ENCODE measurements around the gene SRGAP3. TPM values are rescaled to one million over a fixed set of nuclear protein-coding genes. Genes with fewer than 3 reads are reported as not detected.

The SRGAP3 gene
- total RNA-seq, 1 donor from 2014 or later: 10.3 TPM

- peaks cover 26% of the 10 kb centered on the region for H3K4me1 ChIP-seq
- intact Hi-C loops (cut with micrococcal nuclease): no loop called here
- no peaks in the 10 kb centered on the region for H3K36me3 ChIP-seq
- TF ChIP-seq CTCF (IDR thresholded peaks at IDR 0.05; ENCODE audit: borderline replicate concordance): no peak
- no peak overlapping the region for H3K4me3 ChIP-seq
- DNase-seq: no peak
- peak overlapping the region; percentile 17 for H3K27ac ChIP-seq (replicated peaks)
- H3K27me3 ChIP-seq (ENCODE audit: low read depth): peaks cover 9% of the 10 kb centered on the region
- peaks cover 6% of the 10 kb centered on the region for H3K9me3 ChIP-seq (replicated peaks)
Observed at GRCh38 chr3:9141928-9142289, 107.5 kb downstream of the SRGAP3 start.

- intact Hi-C loops (cut with micrococcal nuclease): no loop called here
- Histone ChIP-seq H3K9me3 (replicated peaks) (peaks cover 6% of the 10 kb centered on the region), H3K36me3 (no peaks in the 10 kb centered on the region), H3K4me1 (peaks cover 38% of the 10 kb centered on the region), H3K27ac (replicated peaks) (no peak overlapping the region), H3K27me3 (ENCODE audit: low read depth) (peaks cover 23% of the 10 kb centered on the region), H3K4me3 (no peak overlapping the region)
- TF ChIP-seq CTCF (IDR thresholded peaks at IDR 0.05; ENCODE audit: borderline replicate concordance): no peak
- DNase-seq: no peak
Observed at GRCh38 chr3:9139366-9139765, 110.1 kb downstream of the SRGAP3 start.

- TF ChIP-seq CTCF (IDR thresholded peaks at IDR 0.05; ENCODE audit: borderline replicate concordance): no peak
- H3K9me3 ChIP-seq (replicated peaks): peaks cover 6% of the 10 kb centered on the region
- no peak for DNase-seq
- H3K27ac ChIP-seq (replicated peaks): no peak overlapping the region
- H3K4me1 ChIP-seq: peaks cover 29% of the 10 kb centered on the region
- intact Hi-C loops (cut with micrococcal nuclease): no loop called here
- H3K4me3 ChIP-seq: no peak overlapping the region
- no peaks in the 10 kb centered on the region for H3K36me3 ChIP-seq
- peaks cover 23% of the 10 kb centered on the region for H3K27me3 ChIP-seq (ENCODE audit: low read depth)
Observed at GRCh38 chr3:9137676-9138075, 111.8 kb downstream of the SRGAP3 start.

- H3K27ac ChIP-seq (replicated peaks): no peak overlapping the region
- peaks cover 23% of the 10 kb centered on the region for H3K27me3 ChIP-seq (ENCODE audit: low read depth)
- peak overlapping the region; percentile 66 for H3K4me3 ChIP-seq
- peaks cover 21% of the 10 kb centered on the region for H3K4me1 ChIP-seq
- H3K9me3 ChIP-seq (replicated peaks): peaks cover 6% of the 10 kb centered on the region
- intact Hi-C loops (cut with micrococcal nuclease): no loop called here
- no peak for DNase-seq
- no peaks in the 10 kb centered on the region for H3K36me3 ChIP-seq
- TF ChIP-seq CTCF (IDR thresholded peaks at IDR 0.05; ENCODE audit: borderline replicate concordance): no peak
Observed at GRCh38 chr3:9136746-9137465, 112.5 kb downstream of the SRGAP3 start.

GRCh38 chr3:9135930-9136525 is 113.4 kb downstream of the SRGAP3 start:
- H3K27ac ChIP-seq (replicated peaks): no peak overlapping the region
- peaks cover 13% of the 10 kb centered on the region for H3K4me1 ChIP-seq
- peaks cover 23% of the 10 kb centered on the region for H3K27me3 ChIP-seq (ENCODE audit: low read depth)
- H3K36me3 ChIP-seq: no peaks in the 10 kb centered on the region
- H3K4me3 ChIP-seq: peak overlapping the region; percentile 66
- TF ChIP-seq CTCF (IDR thresholded peaks at IDR 0.05; ENCODE audit: borderline replicate concordance): no peak
- H3K9me3 ChIP-seq (replicated peaks): peaks cover 6% of the 10 kb centered on the region
- intact Hi-C loops (cut with micrococcal nuclease): no loop called here
- peak; percentile 25 for DNase-seq

Measured in left ventricle myocardium inferior (tissue), 1 donor.